IMR-90 (cell line): Measurements from ENCODE around the gene RGMB. TPM values are rescaled to one million over a fixed set of nuclear protein-coding genes. Genes with fewer than 3 reads are reported as not detected.

Experiments used
- ATAC-seq: fragments of 200-7000 bp; cut with Tn5 transposase; 2 replicates; pipeline ENCODE4 v1.9.1; 2020; ENCODE audit warnings: low read depth, mild to moderate bottlenecking, moderate library complexity
- BruUV-seq: library from RNA; stranded (reverse); fragments of 400-500 nt; replicated peaks from 2 replicates; lab custom pipeline; 2021; lab: Mats Ljungman, UMichigan
- CTCF ChIA-PET: fragments of 300-600 bp; formaldehyde crosslinking; extraction: SDS; loops from one replicate; lab custom pipeline; 2021; ENCODE audit warnings: antibody characterized with exemption; lab: Yijun Ruan, JAX
- POLR2A ChIA-PET: fragments of 300-600 bp; sonication (Branson Sonifier 250); formaldehyde crosslinking; loops from one replicate; lab custom pipeline; 2022; ENCODE audit warnings: antibody characterized with exemption; ENCODE audit not compliant: unreplicated experiment; lab: Charles Lee
- DNase-seq: peaks from one replicate; pipeline ENCODE4 v3.0.0; 2013
- H2AFZ ChIP-seq: replicated peaks from 2 replicates; pipeline ENCODE3; 2013; ENCODE audit warnings: low read length, mild to moderate bottlenecking; ENCODE audit not compliant: poor library complexity
- H2AK5ac ChIP-seq: 2 replicates; pipeline ENCODE4 v1.6.1; 2013; ENCODE audit warnings: low read depth, low read length, inconsistent platforms
- H2AK9ac ChIP-seq: replicated peaks from 2 replicates; pipeline ENCODE3; 2013; ENCODE audit warnings: mild to moderate bottlenecking, low read depth, low read length, moderate library complexity; ENCODE audit not compliant: poor library complexity
- H2BK120ac ChIP-seq: 2 replicates; pipeline ENCODE4 v1.6.1; 2013; ENCODE audit warnings: low read depth, low read length, inconsistent platforms
- H2BK15ac ChIP-seq: 3 replicates; pipeline ENCODE4 v1.6.1; 2013; ENCODE audit warnings: low read depth, low read length, inconsistent platforms
- H2BK20ac ChIP-seq: 2 replicates; pipeline ENCODE4 v1.6.1; 2013; ENCODE audit warnings: low read depth, mild to moderate bottlenecking, inconsistent platforms, low read length, moderate library complexity
- H2BK5ac ChIP-seq: 2 replicates; pipeline ENCODE4 v1.6.1; 2013; ENCODE audit warnings: mild to moderate bottlenecking, low read depth, low read length, inconsistent platforms; ENCODE audit not compliant: poor library complexity, severe bottlenecking
- H3K14ac ChIP-seq: replicated peaks from 2 replicates; pipeline ENCODE4 v1.6.1; 2013; ENCODE audit warnings: low read depth, low read length, inconsistent platforms
- H3K18ac ChIP-seq: 2 replicates; pipeline ENCODE4 v1.6.1; 2013; ENCODE audit warnings: low read depth, low read length, control low read depth
- H3K23ac ChIP-seq: 2 replicates; pipeline ENCODE4 v1.6.1; 2013; ENCODE audit warnings: low read depth, low read length, inconsistent platforms
- H3K27ac ChIP-seq: 2 replicates; pipeline ENCODE4 v1.5.1; 2013; ENCODE audit warnings: mild to moderate bottlenecking, control low read depth, low read length; ENCODE audit not compliant: insufficient read depth
- H3K27me3 ChIP-seq: 2 replicates; pipeline ENCODE4 v1.6.1; 2013; ENCODE audit warnings: low read length; ENCODE audit not compliant: control insufficient read depth, insufficient read depth
- H3K36me3 ChIP-seq: 2 replicates; pipeline ENCODE4 v1.6.1; 2013; ENCODE audit warnings: low read length, mixed read lengths; ENCODE audit not compliant: control insufficient read depth, insufficient read depth
- H3K4ac ChIP-seq: 2 replicates; pipeline ENCODE4 v1.6.1; 2013; ENCODE audit warnings: low read depth, low read length, inconsistent platforms
- H3K4me1 ChIP-seq: 2 replicates; pipeline ENCODE4 v1.6.1; 2013; ENCODE audit warnings: low read length, mixed read lengths; ENCODE audit not compliant: control insufficient read depth, insufficient read depth
- H3K4me2 ChIP-seq: 2 replicates; pipeline ENCODE4 v1.6.1; 2013; ENCODE audit warnings: low read depth, mild to moderate bottlenecking, control low read depth, low read length, moderate library complexity
- H3K4me3 ChIP-seq: 2 replicates; pipeline ENCODE4 v1.5.1; 2013; ENCODE audit warnings: low read depth, mild to moderate bottlenecking, control low read depth, low read length, moderate library complexity; ENCODE audit not compliant: insufficient read depth
- H3K56ac ChIP-seq: 2 replicates; pipeline ENCODE4 v1.6.1; 2013; ENCODE audit warnings: low read length, inconsistent platforms; ENCODE audit not compliant: insufficient read depth; ENCODE audit errors: extremely low read depth
- H3K79me1 ChIP-seq, 2 experiments: 2 replicates each; pipeline ENCODE4 v1.6.1; 2013; ENCODE audit warnings: low read length in 2 of 2, inconsistent platforms in 1 of 2, low read depth in 1 of 2
- H3K9ac ChIP-seq: 2 replicates; pipeline ENCODE4 v1.6.1; 2013; ENCODE audit warnings: low read depth, low read length, control low read depth
- H3K9me1 ChIP-seq: 2 replicates; pipeline ENCODE4 v1.6.1; 2013; ENCODE audit warnings: low read length, inconsistent platforms; ENCODE audit not compliant: insufficient read depth
- H3K9me3 ChIP-seq: 2 replicates; pipeline ENCODE4 v1.6.1; 2013; ENCODE audit warnings: low read length; ENCODE audit not compliant: control insufficient read depth, insufficient read depth
- H4K20me1 ChIP-seq: 2 replicates; pipeline ENCODE4 v1.6.1; 2013; ENCODE audit warnings: low read length, inconsistent platforms; ENCODE audit not compliant: insufficient read depth
- H4K5ac ChIP-seq: 2 replicates; pipeline ENCODE4 v1.6.1; 2013; ENCODE audit warnings: mild to moderate bottlenecking, low read depth, low read length, control low read depth
- H4K8ac ChIP-seq, 2 experiments: 2 replicates each; pipeline ENCODE4 v1.6.1; 2013; ENCODE audit warnings: low read depth in 2 of 2, low read length in 2 of 2, control low read depth in 1 of 2, inconsistent platforms in 1 of 2
- H4K91ac ChIP-seq: 2 replicates; pipeline ENCODE4 v1.6.1; 2013; ENCODE audit warnings: low read depth, low read length, inconsistent platforms; ENCODE audit not compliant: insufficient read depth
- BHLHE40 ChIP-seq: fragments of 150-350 bp; IDR thresholded peaks from 2 replicates; pipeline ENCODE4 v1.6.1; 2016; ENCODE audit warnings: mild to moderate bottlenecking, low read depth, low read length
- CEBPB ChIP-seq: IDR thresholded peaks from 2 replicates; pipeline ENCODE4 v1.6.1; 2012; ENCODE audit warnings: low read depth, low read length, improper control_type of control experiment
- ELK1 ChIP-seq: fragments of 150-350 bp; IDR thresholded peaks from 2 replicates; pipeline ENCODE4 v1.6.1; 2016; ENCODE audit warnings: low read depth, mild to moderate bottlenecking, low read length, moderate library complexity, borderline replicate concordance
- MAZ ChIP-seq: IDR thresholded peaks from 2 replicates; pipeline ENCODE4 v1.6.1; 2012; ENCODE audit warnings: low read depth, mild to moderate bottlenecking, low read length, improper control_type of control experiment, moderate library complexity, borderline replicate concordance
- MXI1 ChIP-seq: IDR thresholded peaks from 2 replicates; pipeline ENCODE4 v1.6.1; 2012; ENCODE audit warnings: low read depth, mild to moderate bottlenecking, low read length, moderate library complexity, borderline replicate concordance
- NFE2L2 ChIP-seq: fragments of 150-350 bp; IDR thresholded peaks from 2 replicates; pipeline ENCODE4 v1.6.1; 2016; ENCODE audit warnings: low read depth, mild to moderate bottlenecking, low read length
- POLR2A ChIP-seq: IDR thresholded peaks from 2 replicates; pipeline ENCODE4 v1.6.1; 2012; ENCODE audit warnings: mild to moderate bottlenecking, low read depth, low read length
- RAD21 ChIP-seq: IDR thresholded peaks from 2 replicates; pipeline ENCODE4 v1.6.1; 2012; ENCODE audit warnings: low read length, improper control_type of control experiment
- RCOR1 ChIP-seq: IDR thresholded peaks from 2 replicates; pipeline ENCODE4 v1.6.1; 2012; ENCODE audit warnings: mild to moderate bottlenecking, low read length, improper control_type of control experiment; ENCODE audit not compliant: insufficient replicate concordance
- RFX5 ChIP-seq: IDR thresholded peaks from 2 replicates; pipeline ENCODE4 v1.8.0; 2012; ENCODE audit warnings: low read depth, mild to moderate bottlenecking, low read length, moderate library complexity
- SMC3 ChIP-seq: fragments of 150-350 bp; IDR thresholded peaks from 2 replicates; pipeline ENCODE4 v1.6.1; 2016; ENCODE audit warnings: low read depth, mild to moderate bottlenecking, antibody characterized with exemption, low read length, moderate library complexity
- WGBS, 2 experiments: methylation state at CpG; one replicate each; pipeline versions ENCODE4 v1.1.5 to v1.1.7; 2013; ENCODE audit warnings: missing lambda C conversion rate in 2 of 2; ENCODE audit not compliant: insufficient read length in 1 of 2; ENCODE audit errors: extremely low coverage in 2 of 2; 5-methylcytosine and 5-hydroxymethylcytosine counted together
- dilution Hi-C: fragments of 300-500 bp; cut with HindIII; formaldehyde crosslinking; loops from one replicate; pipeline ENCODE4 v1.14.3; 2018; ENCODE audit warnings: low sequenced_read_pairs; ENCODE audit not compliant: unreplicated experiment
- in situ Hi-C: fragments of 300-500 bp; cut with MboI; formaldehyde crosslinking; loops from 3 replicates; pipeline ENCODE4 v1.14.3; 2019; ENCODE audit warnings: low sequenced_read_pairs, inconsistent platforms, mixed read lengths
- intact Hi-C: fragments of 100-400 bp; cut with micrococcal nuclease; formaldehyde crosslinking; loops from 2 replicates; pipeline ENCODE4 v1.10.0; 2022
- polyA plus RNA-seq, 3 experiments: library from polyadenylated mRNA; depleted of rRNA; stranded (reverse); fragments of >200 nt; gene quantifications; 2 replicates each; pipeline ENCODE4 v1.2.3, GENCODE V29; 2012; ENCODE audit warnings: low replicate concordance in 1 of 3
- total RNA-seq: library from RNA; depleted of rRNA; stranded (reverse); fragments of >200 nt; gene quantifications from 2 replicates; pipeline ENCODE4 v1.2.3, GENCODE V29; 2012
- TF ChIP-seq, protein P1 (sequence below): fragments of 150-350 bp; IDR thresholded peaks from 2 replicates; pipeline ENCODE4 v1.6.1; 2017; ENCODE audit warnings: mild to moderate bottlenecking, antibody characterized with exemption, low read length, low read depth

RGMB gene
- total and polyA plus RNA-seq, 2 of the 4 experiments (the other 2 are of a cell fraction): 74.4 to 129 TPM

- H3K27me3 ChIP-seq: no peaks in the 10 kb centered on the region
- no TSS peak for BruUV-seq
- H2BK20ac ChIP-seq: no peak overlapping the region; the same call in 1 of the 2 replicates
- peak overlapping the region; percentile 99 for H3K4ac ChIP-seq
- H4K8ac ChIP-seq: peak overlapping the region; percentile 92 to 98; a peak in 3 of 4 replicates
- H4K91ac ChIP-seq: peak overlapping the region; percentile 79
- peak overlapping the region; percentile 81 for H3K4me3 ChIP-seq
- 0% methylated on average over 8 of the region's 55 CpGs; no CpG with 5 or more reads in 1 of the 2 experiments for WGBS, 2 experiments
- peaks cover under 1% of the 10 kb centered on the region for H4K20me1 ChIP-seq
- H2AK5ac ChIP-seq: peak overlapping the region; percentile 37; the same call in 1 of the 2 replicates
- peak; percentile 92 for DNase-seq
- peak overlapping the region; percentile 98 for H3K56ac ChIP-seq
- intact Hi-C loops: loop anchor here (1.0 to 10.0 kb wide), 6 partner anchors 135 to 1538 kb away; no protein-coding TSS in a partner anchor
- H3K9ac ChIP-seq: peak overlapping the region; percentile 98
- H3K4me2 ChIP-seq: peak overlapping the region; percentile 95
- no peaks in the 10 kb centered on the region; the same call in 1 of the 2 replicates for H3K36me3 ChIP-seq
- peak overlapping the region; percentile 90 for H4K5ac ChIP-seq
- H3K18ac ChIP-seq: peak overlapping the region; percentile 81
- POLR2A ChIA-PET: interaction anchor here (0.6 to 1.3 kb wide), 6 partner anchors 27 to 1538 kb away, joined by 3 to 7 read pairs (median 4); no protein-coding TSS in a partner anchor
- H3K27ac ChIP-seq: peak overlapping the region; percentile 85
- H2AFZ ChIP-seq: peak overlapping the region; percentile 90
- peak overlapping the region; percentile 95 for H2AK9ac ChIP-seq
- ATAC-seq: peak; percentile 24
- in situ Hi-C loops: loop anchor here (5.0 to 10.0 kb wide), 3 partner anchors 315 to 657 kb away; no protein-coding TSS in a partner anchor
- peaks cover 0 to 13% of the 10 kb centered on the region in 2 experiments; a peak in 2 of 4 replicates for H3K79me1 ChIP-seq
- CTCF ChIA-PET: interaction anchor here (0.6 to 2.4 kb wide), 14 partner anchors 11 to 1236 kb away, joined by 3 to 7 read pairs (median 3); no protein-coding TSS in a partner anchor
- H2BK120ac ChIP-seq: peak overlapping the region; percentile 93
- H3K4me1 ChIP-seq: peaks cover 5% of the 10 kb centered on the region; the same call in 1 of the 2 replicates
- no peaks in the 10 kb centered on the region for H3K9me1 ChIP-seq
- no peak overlapping the region; the same call in 2 of the 3 replicates for H2BK15ac ChIP-seq
- H3K23ac ChIP-seq: peak overlapping the region; percentile 93
- H2BK5ac ChIP-seq: peak overlapping the region; percentile 88
- dilution Hi-C loops: no loop called here
- H3K9me3 ChIP-seq: no peaks in the 10 kb centered on the region
- peak overlapping the region; percentile 85 for H3K14ac ChIP-seq
- TF ChIP-seq MXI1 (peak; percentile 21; the same call in 1 of the 2 replicates), MAZ (peak; percentile 92), CEBPB (peak; percentile 65), SMC3 (no peak; the same call in 1 of the 2 replicates), ELK1 (no peak), RAD21 (peak; percentile 18; the same call in 1 of the 2 replicates), RCOR1 (peak; percentile 95), BHLHE40 (peak; percentile 74), RFX5 (no peak), POLR2A (peak; percentile 89), NFE2L2 (no peak)
- TF ChIP-seq, protein P1, sequence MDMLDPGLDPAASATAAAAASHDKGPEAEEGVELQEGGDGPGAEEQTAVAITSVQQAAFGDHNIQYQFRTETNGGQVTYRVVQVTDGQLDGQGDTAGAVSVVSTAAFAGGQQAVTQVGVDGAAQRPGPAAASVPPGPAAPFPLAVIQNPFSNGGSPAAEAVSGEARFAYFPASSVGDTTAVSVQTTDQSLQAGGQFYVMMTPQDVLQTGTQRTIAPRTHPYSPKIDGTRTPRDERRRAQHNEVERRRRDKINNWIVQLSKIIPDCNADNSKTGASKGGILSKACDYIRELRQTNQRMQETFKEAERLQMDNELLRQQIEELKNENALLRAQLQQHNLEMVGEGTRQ: peak; percentile 6; the same call in 1 of the 2 replicates
Observed at GRCh38 chr5:98769210-98769958, 4.1 kb upstream of the RGMB start.
